Thyroid gland (tissue), 4 donors: ENCODE data around the gene IGFALS. TPM values are rescaled to one million over a fixed set of nuclear protein-coding genes. Genes with fewer than 3 reads are reported as not detected.

Experiments
- DNase-seq, 2 donors: peaks; one replicate each; pipeline ENCODE4 v3.0.0-alpha.2; 2019
- H3K27ac ChIP-seq, 3 donors: fragments of 200-600 bp; sonication (generic); 1 replicate in 2 of 3; 2 replicates in 1 of 3; pipeline ENCODE4 v1.5.1; 2016 to 2019; ENCODE audit warnings: mild to moderate bottlenecking in 1 of 3, moderate library complexity in 1 of 3
- H3K27me3 ChIP-seq: fragments of 200-600 bp; sonication (generic); one replicate; pipeline ENCODE4 v1.5.1; 2019
- H3K36me3 ChIP-seq, 2 donors: fragments of 200-600 bp; sonication (generic); one replicate each; pipeline ENCODE4 v1.5.1; 2016 to 2019
- H3K4me1 ChIP-seq, 2 donors: fragments of 200-600 bp; sonication (generic); one replicate each; pipeline ENCODE4 v1.5.1; 2017 to 2019
- H3K4me3 ChIP-seq, 3 donors: fragments of 200-600 bp; sonication (generic); replicated peaks in 1 of 3; 1 replicate in 2 of 3; 2 replicates in 1 of 3; pipeline ENCODE4 v1.5.1; 2016; ENCODE audit warnings: mild to moderate bottlenecking in 1 of 3
- H3K9me3 ChIP-seq: fragments of 200-600 bp; sonication (generic); one replicate; pipeline ENCODE4 v1.5.1; 2017
- CTCF ChIP-seq, 6 experiments: fragments of 200-600 bp in 3 of 6; fragments of 450-650 bp in 3 of 6; sonication (generic) in 3 of 6; IDR thresholded peaks; one replicate each; pipeline ENCODE4 v1.5.1; 2016 to 2019; ENCODE audit warnings: antibody characterized with exemption in 6 of 6, mild to moderate bottlenecking in 2 of 6, inconsistent platforms in 1 of 6, moderate library complexity in 1 of 6
- POLR2A ChIP-seq, 2 donors: fragments of 450-650 bp; IDR thresholded peaks; one replicate each; pipeline ENCODE4 v1.6.1; 2017; ENCODE audit warnings: antibody characterized with exemption in 2 of 2, mild to moderate bottlenecking in 2 of 2, moderate library complexity in 1 of 2
- WGBS, 2 donors: methylation state at CpG; one replicate each; pipeline ENCODE4 v1.1.5; 2017; 5-methylcytosine and 5-hydroxymethylcytosine counted together
- intact Hi-C: fragments of 100-400 bp; cut with DNase I; formaldehyde crosslinking; loops from one replicate; pipeline ENCODE4 v1.15.1; 2023
- total RNA-seq, 4 donors: library from RNA; depleted of rRNA; stranded (reverse); fragments of >200 nt; gene quantifications; one replicate each; pipeline ENCODE4 v1.2.3, GENCODE V29; 2016

IGFALS gene
- total RNA-seq, 4 donors from 2014 or later = 0.13 to 4.2 (median 1.8) TPM

GRCh38 chr16:1784977-1785845 lies 8.3 kb downstream of the IGFALS start:
- intact Hi-C loops = no loop called here
- TF ChIP-seq POLR2A (IDR thresholded peaks at IDR 0.05) (no peak), CTCF (IDR thresholded peaks at IDR 0.05) (no peak)
- H3K27me3 ChIP-seq = no peaks in the 10 kb centered on the region
- H3K4me1 ChIP-seq = peaks cover 14 to 24% of the 10 kb centered on the region in 2 donors
- H3K27ac ChIP-seq = no peak overlapping the region
- H3K36me3 ChIP-seq = peaks cover 23 to 24% of the 10 kb centered on the region in 2 donors
- no peaks in the 10 kb centered on the region for H3K9me3 ChIP-seq
- H3K4me3 ChIP-seq = no peak overlapping the region
- no peak for DNase-seq
- WGBS, 2 donors = 85 to 89% methylated on average over 23 to 24 of the region's 26 CpGs

DNA sequence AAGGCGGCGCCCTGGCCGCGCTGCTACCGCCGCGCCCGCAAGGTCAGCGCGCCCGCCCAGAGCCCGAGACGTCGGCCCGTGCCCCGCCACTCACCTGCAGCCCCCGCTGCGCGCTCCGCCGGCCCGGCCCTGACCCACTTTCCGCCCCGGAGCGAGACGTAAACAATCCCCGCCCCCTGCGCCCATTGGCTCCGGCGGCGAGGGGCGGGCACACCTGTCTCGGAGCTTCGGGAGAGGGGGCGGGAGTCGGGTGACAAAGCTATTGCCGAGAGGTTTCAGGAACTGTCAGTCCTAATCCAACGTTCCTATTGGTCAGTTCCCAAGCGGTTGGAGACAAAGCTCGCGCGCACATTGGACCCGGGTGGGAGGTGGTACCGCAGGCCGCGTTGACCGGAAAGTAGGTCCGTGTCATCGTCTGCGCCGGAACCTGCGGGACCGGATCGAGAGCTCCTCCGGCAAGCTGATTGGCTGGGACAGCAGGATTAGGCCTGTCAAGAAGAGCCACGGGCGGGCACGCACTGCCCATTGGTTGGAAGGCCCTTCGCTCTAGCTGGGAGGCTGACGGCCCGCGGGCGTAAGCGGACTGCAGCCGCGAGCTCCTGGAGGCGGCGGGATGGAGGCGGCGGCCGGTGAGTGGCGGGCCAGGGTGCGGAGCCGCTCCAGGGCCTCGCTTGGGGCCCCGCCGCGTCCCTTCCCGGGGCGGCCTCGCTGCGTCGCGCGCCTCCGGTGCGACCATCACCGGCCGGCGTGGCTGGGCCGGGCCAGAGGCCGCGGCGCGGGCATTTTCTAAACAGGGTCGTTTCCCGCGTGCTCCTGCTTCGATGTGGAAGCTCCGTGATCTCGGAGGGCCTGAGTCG lies 10.9 kb downstream of the IGFALS start, which contains the start of the genes NUBP2 and SPSB3:
Gene NUBP2 (plus strand): TSS at position 553 of the 857 bp plus-strand sequence. CDS start 61 bp downstream, at position 614.
Gene SPSB3 (minus strand): TSS at position 164 of the 857 bp plus-strand sequence. CDS start 1,088 bp downstream, outside the sequence.
- H3K36me3 ChIP-seq = peaks cover 13 to 15% of the 10 kb centered on the region in 2 donors
- H3K4me1 ChIP-seq = peaks cover 14 to 28% of the 10 kb centered on the region in 2 donors
- TF ChIP-seq CTCF (IDR thresholded peaks at IDR 0.05) = no peak
- TF ChIP-seq POLR2A (IDR thresholded peaks at IDR 0.05) = peak in 1 of 2 donors; percentile 66
- intact Hi-C loops = no loop called here
- peak within 1 kb of the TSS; percentile 61 to 92 (median 75) for H3K4me3 ChIP-seq
- H3K27ac ChIP-seq = peak within 1 kb of the TSS in 1 of 3 donors; percentile 60
- WGBS, 2 donors = 0% methylated on average over 1 to 7 of the region's 102 CpGs
- H3K27me3 ChIP-seq = no peaks in the 10 kb centered on the region
- H3K9me3 ChIP-seq = no peaks in the 10 kb centered on the region
- DNase-seq = peak; percentile 100

DNA sequence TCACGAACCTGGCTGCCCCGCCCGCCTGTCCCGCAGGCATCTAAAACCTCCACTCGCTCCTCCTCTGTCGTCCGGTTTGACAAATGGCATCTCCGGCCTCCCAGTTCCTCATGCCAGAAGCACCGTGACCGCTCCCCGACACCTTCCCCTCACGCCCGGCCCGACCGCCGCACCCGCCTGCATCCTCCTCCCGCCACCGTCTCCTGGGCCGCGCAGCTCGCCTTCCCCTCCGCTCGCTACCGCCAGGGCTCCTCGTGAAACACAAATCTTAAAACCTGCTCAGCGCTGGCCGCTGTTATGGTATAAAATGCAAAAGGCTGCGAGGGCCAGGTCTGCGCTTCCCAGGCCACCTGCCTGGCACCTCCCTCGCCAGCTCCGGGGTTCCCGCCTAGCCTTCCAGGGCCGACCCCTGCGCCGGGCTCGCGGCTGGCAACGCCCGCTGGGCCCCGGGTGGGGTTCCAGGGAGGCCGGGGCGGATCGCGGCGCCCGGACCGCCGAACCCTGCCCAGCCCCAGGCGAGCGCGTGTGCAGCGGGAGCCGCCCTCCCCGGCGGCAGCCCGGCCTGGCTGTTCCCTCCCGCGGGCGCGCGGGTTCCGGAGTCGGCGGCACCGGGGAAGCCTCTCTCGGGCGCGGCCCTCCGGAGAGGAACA lies 11.6 kb downstream of the IGFALS start:
- Histone ChIP-seq H3K27ac (peak overlapping the region in 1 of 3 donors; percentile 60), H3K9me3 (no peaks in the 10 kb centered on the region), H3K36me3 (peaks cover 17 to 21% of the 10 kb centered on the region in 2 donors), H3K4me1 (peaks cover 14 to 28% of the 10 kb centered on the region in 2 donors), H3K27me3 (no peaks in the 10 kb centered on the region), H3K4me3 (peak overlapping the region; percentile 61 to 77 (median 72))
- intact Hi-C loops = no loop called here
- no peak for TF ChIP-seq CTCF (IDR thresholded peaks at IDR 0.05)
- DNase-seq = peak; percentile 30 to 38
- WGBS, 2 donors = 1 to 4% methylated on average over 21 to 36 of the region's 70 CpGs

GRCh38 chr16:1781254-1781653 lies 12.3 kb downstream of the IGFALS start:
- Histone ChIP-seq H3K4me3 (peak overlapping the region in 2 of 3 donors; percentile 72 to 77), H3K9me3 (no peaks in the 10 kb centered on the region), H3K27me3 (no peaks in the 10 kb centered on the region), H3K36me3 (peaks cover 18 to 26% of the 10 kb centered on the region in 2 donors), H3K27ac (no peak overlapping the region), H3K4me1 (peaks cover 14 to 28% of the 10 kb centered on the region in 2 donors)
- no peak for DNase-seq
- no peak for TF ChIP-seq POLR2A (IDR thresholded peaks at IDR 0.05)
- no peak for TF ChIP-seq CTCF (IDR thresholded peaks at IDR 0.05)
- intact Hi-C loops = no loop called here
- 75 to 76% methylated on average over 12 to 19 of the region's 20 CpGs for WGBS, 2 donors
